HL-60 (cell line): ENCODE data around the gene FSTL3.

ENCODE experiments used
- CTCF ChIP-seq: IDR thresholded peaks from one replicate; pipeline ENCODE4 v1.5.1; 2011; ENCODE audit warnings: low read length, control low read depth, inconsistent platforms; ENCODE audit not compliant: insufficient read depth
- POLR2AphosphoS5 ChIP-seq: IDR thresholded peaks from 2 replicates; pipeline ENCODE4 v1.6.1; 2012; ENCODE audit warnings: low read depth
- REST ChIP-seq: IDR thresholded peaks from 2 replicates; pipeline ENCODE4 v1.6.1; 2012; ENCODE audit warnings: low read depth; ENCODE audit not compliant: insufficient replicate concordance

GRCh38 chr19:652467-653389 is 23.5 kb upstream of the FSTL3 start:
- TF ChIP-seq CTCF (no peak), POLR2AphosphoS5 (no peak), REST (no peak)
